Suprapubic skin (tissue), 4 donors: ENCODE data around the gene ATPAF2. TPM values are rescaled to one million over a fixed set of nuclear protein-coding genes. Genes with fewer than 3 reads are reported as not detected.

Source experiments
- DNase-seq, 2 donors: peaks; one replicate each; pipeline ENCODE4 v3.0.0-alpha.2; 2019; ENCODE audit warnings: low spot score in 2 of 2
- H3K27ac ChIP-seq: fragments of 200-600 bp; sonication (generic); one replicate; pipeline ENCODE4 v1.5.1; 2019
- H3K27me3 ChIP-seq: fragments of 200-600 bp; sonication (generic); one replicate; pipeline ENCODE4 v1.5.1; 2019
- H3K36me3 ChIP-seq: fragments of 200-600 bp; sonication (generic); one replicate; pipeline ENCODE4 v1.5.1; 2019
- H3K4me1 ChIP-seq: fragments of 200-600 bp; sonication (generic); one replicate; pipeline ENCODE4 v1.5.1; 2019
- H3K4me3 ChIP-seq: fragments of 200-600 bp; sonication (generic); one replicate; pipeline ENCODE4 v1.5.1; 2019; ENCODE audit warnings: mild to moderate bottlenecking
- H3K9me3 ChIP-seq: fragments of 200-600 bp; sonication (generic); one replicate; pipeline ENCODE4 v1.5.1; 2019
- CTCF ChIP-seq, 2 donors: fragments of 200-600 bp in 1 of 2; fragments of 450-650 bp in 1 of 2; sonication (generic) in 1 of 2; IDR thresholded peaks; one replicate each; pipeline ENCODE4 v1.5.1; 2016 to 2019; ENCODE audit warnings: antibody characterized with exemption in 2 of 2, mild to moderate bottlenecking in 1 of 2, moderate library complexity in 1 of 2
- EP300 ChIP-seq: sonication (generic); formaldehyde crosslinking; IDR thresholded peaks from one replicate; pipeline ENCODE4 v1.6.1; 2017; ENCODE audit warnings: antibody characterized with exemption
- POLR2A ChIP-seq, 2 donors: fragments of 450-650 bp; IDR thresholded peaks; one replicate each; pipeline ENCODE4 v1.6.1; 2017; ENCODE audit warnings: antibody characterized with exemption in 2 of 2, mild to moderate bottlenecking in 2 of 2, moderate library complexity in 2 of 2
- POLR2AphosphoS5 ChIP-seq, 3 donors: sonication (generic); formaldehyde crosslinking; IDR thresholded peaks; one replicate each; pipeline ENCODE4 v1.6.1; 2017; ENCODE audit warnings: antibody characterized with exemption in 3 of 3
- WGBS: methylation state at CpG from one replicate; pipeline ENCODE4 v1.1.5; 2018; 5-methylcytosine and 5-hydroxymethylcytosine counted together
- total RNA-seq, 4 donors: library from RNA; depleted of rRNA; stranded (reverse); fragments of >200 nt; gene quantifications; one replicate each; pipeline ENCODE4 v1.1.0, GENCODE V29; 2016

ATPAF2 gene
- total RNA-seq, 4 donors from 2014 or later: 18.2 to 41.6 (median 24.2) TPM

GRCh38 chr17:18044609-18045008, 5.6 kb upstream of the ATPAF2 start:
- no peaks in the 10 kb centered on the region for H3K27me3 ChIP-seq
- 91% methylated on average over 3 of the region's 3 CpGs for WGBS
- no peak for DNase-seq
- no peaks in the 10 kb centered on the region for H3K9me3 ChIP-seq
- TF ChIP-seq CTCF (IDR thresholded peaks at IDR 0.05): no peak
- no peak for TF ChIP-seq EP300
- TF ChIP-seq POLR2AphosphoS5 (IDR thresholded peaks at IDR 0.05): no peak
- no peak for TF ChIP-seq POLR2A (IDR thresholded peaks at IDR 0.05)
- no peak overlapping the region for H3K4me3 ChIP-seq
- H3K4me1 ChIP-seq: peaks cover 28% of the 10 kb centered on the region
- H3K27ac ChIP-seq: no peak overlapping the region
- H3K36me3 ChIP-seq: peaks cover 20% of the 10 kb centered on the region

- TF ChIP-seq CTCF (IDR thresholded peaks at IDR 0.05) (no peak), POLR2A (IDR thresholded peaks at IDR 0.05) (no peak), POLR2AphosphoS5 (IDR thresholded peaks at IDR 0.05) (no peak), EP300 (no peak)
- DNase-seq: no peak
- 68% methylated on average over 1 of the region's 1 CpG for WGBS
Measured at GRCh38 chr17:18043491-18043890, 4.5 kb upstream of the ATPAF2 start.

GRCh38 chr17:18042983-18043382, 4.0 kb upstream of the ATPAF2 start:
- no peak for TF ChIP-seq EP300
- no peak for TF ChIP-seq POLR2A (IDR thresholded peaks at IDR 0.05)
- TF ChIP-seq POLR2AphosphoS5 (IDR thresholded peaks at IDR 0.05): no peak
- no peak for TF ChIP-seq CTCF (IDR thresholded peaks at IDR 0.05)
- DNase-seq: no peak
- no peaks in the 10 kb centered on the region for H3K27me3 ChIP-seq
- no peaks in the 10 kb centered on the region for H3K9me3 ChIP-seq
- H3K36me3 ChIP-seq: peaks cover 20% of the 10 kb centered on the region
- 72% methylated on average over 8 of the region's 8 CpGs for WGBS
- H3K27ac ChIP-seq: no peak overlapping the region
- H3K4me3 ChIP-seq: no peak overlapping the region
- peaks cover 34% of the 10 kb centered on the region for H3K4me1 ChIP-seq

More at GRCh38 chr17:18043491-18043890, 4.5 kb upstream of the ATPAF2 start:
- no peaks in the 10 kb centered on the region for H3K27me3 ChIP-seq
- no peak overlapping the region for H3K27ac ChIP-seq
- no peak overlapping the region for H3K4me3 ChIP-seq
- no peaks in the 10 kb centered on the region for H3K9me3 ChIP-seq
- peaks cover 29% of the 10 kb centered on the region for H3K4me1 ChIP-seq
- peaks cover 20% of the 10 kb centered on the region for H3K36me3 ChIP-seq

- Histone ChIP-seq H3K27me3 (no peaks in the 10 kb centered on the region), H3K4me1 (peaks cover 47% of the 10 kb centered on the region), H3K27ac (no peak overlapping the region), H3K9me3 (no peaks in the 10 kb centered on the region), H3K36me3 (peaks cover 11% of the 10 kb centered on the region), H3K4me3 (no peak overlapping the region)
- 20% methylated on average over 1 of the region's 1 CpG for WGBS
- no peak for TF ChIP-seq EP300
- no peak for TF ChIP-seq POLR2AphosphoS5 (IDR thresholded peaks at IDR 0.05)
- no peak for TF ChIP-seq POLR2A (IDR thresholded peaks at IDR 0.05)
- TF ChIP-seq CTCF (IDR thresholded peaks at IDR 0.05): no peak
- no peak for DNase-seq
Measured at GRCh38 chr17:18041776-18042175, 2.8 kb upstream of the ATPAF2 start.

- H3K27ac ChIP-seq: peak overlapping the region; percentile 81
- no peaks in the 10 kb centered on the region for H3K27me3 ChIP-seq
- peaks cover 47% of the 10 kb centered on the region for H3K4me1 ChIP-seq
Measured at GRCh38 chr17:18040261-18040858, 1.4 kb upstream of the ATPAF2 start.

More at GRCh38 chr17:18040261-18040858, 1.4 kb upstream of the ATPAF2 start:
- WGBS: 28% methylated on average over 6 of the region's 6 CpGs
- no peaks in the 10 kb centered on the region for H3K9me3 ChIP-seq
- DNase-seq: no peak
- peaks cover 4% of the 10 kb centered on the region for H3K36me3 ChIP-seq
- H3K4me3 ChIP-seq: peak overlapping the region; percentile 99
- TF ChIP-seq CTCF (IDR thresholded peaks at IDR 0.05): no peak
- no peak for TF ChIP-seq EP300
